ELR (cell line): ENCODE results near the gene ATG3.
"Not testable (repeated sequence)": the region's sequence is repeated elsewhere in the genome, so short reads cannot be mapped to it uniquely, and the experiment has no call there.

Source experiments
- DNase-seq: peaks from one replicate; pipeline ENCODE4 v3.0.0-alpha.2; 2015; ENCODE audit warnings: low read depth

ATG3 gene

DNA sequence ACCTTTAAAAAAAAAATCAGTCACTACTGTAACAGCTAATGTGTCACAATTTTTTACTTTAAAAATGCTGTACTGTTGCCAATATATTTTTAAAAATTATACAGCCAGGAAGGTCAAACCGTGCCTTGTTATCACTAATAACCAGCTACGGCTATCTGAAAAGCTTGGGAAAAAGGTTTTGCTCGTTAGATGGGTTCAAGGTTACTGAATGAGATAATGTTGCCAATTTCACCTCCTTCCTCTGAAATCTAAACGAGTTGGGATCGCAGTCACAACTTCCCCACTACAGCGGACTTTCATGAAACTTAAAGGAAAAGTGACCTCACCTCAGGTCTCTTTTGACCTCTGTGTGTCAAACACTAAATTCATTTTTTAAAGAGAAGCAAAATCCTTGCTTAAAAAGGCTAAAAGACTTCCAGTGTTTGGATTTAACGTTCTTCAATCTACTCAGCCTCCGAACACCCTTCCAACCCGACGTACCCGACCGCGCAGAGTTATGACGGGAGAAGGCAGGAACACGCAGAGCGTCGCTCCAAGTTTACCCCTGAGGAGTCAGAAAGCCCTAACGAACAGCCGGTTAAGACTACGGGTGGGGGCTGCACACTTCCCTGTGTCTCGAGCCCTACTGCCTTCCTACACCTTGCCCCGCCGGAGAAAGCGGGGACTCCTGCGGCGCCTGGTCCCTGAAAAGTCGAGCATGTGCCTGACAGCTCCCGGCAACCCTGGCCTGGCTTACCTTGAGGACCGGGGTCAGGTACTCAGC lies 860 bp downstream of the ATG3 start:
- DNase-seq: peak; percentile 90

DNA sequence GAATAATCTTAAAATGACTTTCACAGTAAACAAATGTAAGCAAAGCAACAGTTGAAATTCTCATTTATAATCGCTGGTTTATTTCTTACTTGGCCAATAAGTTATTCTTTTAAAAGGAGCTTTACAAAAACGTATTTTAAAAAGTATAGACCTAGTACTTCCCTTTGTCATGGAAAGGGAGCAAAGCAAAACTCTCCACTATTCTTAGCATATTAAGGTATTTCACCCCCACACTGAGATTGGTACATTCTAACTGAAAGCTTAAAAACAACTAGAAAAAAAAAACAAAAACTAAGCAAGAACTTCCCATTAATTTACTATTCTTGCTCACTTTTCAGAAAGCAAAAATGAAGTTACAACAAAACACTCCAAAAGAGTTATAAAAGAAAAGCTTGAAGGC lies 1.5 kb downstream of the ATG3 start:
- no peak for DNase-seq

DNA sequence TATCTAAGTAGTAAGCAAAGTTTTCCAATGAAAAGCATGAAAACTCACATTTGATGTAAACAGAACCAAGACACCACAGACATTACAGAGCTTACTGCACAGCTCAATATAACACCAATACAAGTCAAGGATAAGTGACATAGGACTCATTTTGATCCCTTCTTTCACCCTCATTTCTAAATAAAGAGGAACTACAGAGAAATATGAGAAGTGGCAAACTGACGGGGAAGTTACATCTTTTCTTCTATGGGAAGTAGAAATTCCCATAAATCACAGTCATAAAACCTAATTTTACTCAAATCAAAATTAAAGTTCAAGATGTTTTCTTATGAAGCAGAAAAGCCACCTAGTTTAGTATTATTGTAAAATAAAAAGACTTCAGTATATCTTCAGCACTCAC lies 3.8 kb downstream of the ATG3 start:
- DNase-seq: no peak

DNA sequence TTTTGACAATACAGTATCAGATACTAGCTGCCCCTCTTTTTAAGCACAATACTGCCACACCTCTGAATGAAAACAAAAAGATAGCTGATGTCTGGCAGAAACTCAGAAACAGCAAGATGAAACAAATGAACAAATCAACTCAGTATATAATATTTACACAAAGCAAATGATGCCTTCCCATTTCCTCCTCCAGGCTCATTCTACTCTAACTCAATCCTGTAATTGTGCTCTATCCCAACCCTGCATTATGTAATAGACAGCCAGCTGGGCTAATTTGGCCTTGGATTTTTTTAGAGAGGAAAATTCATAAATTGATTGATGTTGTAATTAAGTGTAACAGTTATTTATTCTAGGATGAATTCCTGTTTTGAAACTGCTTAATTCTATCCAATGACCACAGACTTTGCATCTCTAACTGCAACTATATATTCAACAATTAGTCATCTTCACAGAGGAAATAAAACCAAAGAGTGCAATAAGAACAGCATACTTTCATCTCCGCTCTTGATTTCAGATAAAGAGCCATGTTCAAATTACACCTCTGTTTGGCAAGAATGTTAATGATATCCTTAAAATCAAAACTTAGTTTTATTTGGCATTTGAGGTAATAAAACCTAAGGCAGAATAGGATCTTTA lies 6.1 kb downstream of the ATG3 start:
- peak; percentile 26 for DNase-seq

DNA sequence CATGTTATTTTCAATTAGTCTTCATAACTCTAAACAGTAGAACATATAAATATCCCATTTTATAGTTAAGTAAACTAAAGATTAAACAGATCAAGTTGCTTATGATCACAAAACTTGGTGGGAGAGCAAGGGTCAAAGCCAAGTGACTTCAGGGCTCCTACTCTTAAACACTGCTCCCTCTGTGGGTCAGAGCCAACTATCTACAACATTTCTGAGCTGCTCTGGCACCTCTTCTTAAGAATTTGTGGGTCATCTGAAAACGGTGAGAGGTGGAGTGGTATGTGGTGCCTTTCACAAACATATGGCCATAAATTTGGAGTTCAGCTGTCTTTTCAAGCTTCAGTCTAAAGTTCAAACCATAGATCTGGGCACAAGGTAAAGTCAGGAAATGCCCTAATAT lies 10.9 kb downstream of the ATG3 start:
- DNase-seq: no peak

DNA sequence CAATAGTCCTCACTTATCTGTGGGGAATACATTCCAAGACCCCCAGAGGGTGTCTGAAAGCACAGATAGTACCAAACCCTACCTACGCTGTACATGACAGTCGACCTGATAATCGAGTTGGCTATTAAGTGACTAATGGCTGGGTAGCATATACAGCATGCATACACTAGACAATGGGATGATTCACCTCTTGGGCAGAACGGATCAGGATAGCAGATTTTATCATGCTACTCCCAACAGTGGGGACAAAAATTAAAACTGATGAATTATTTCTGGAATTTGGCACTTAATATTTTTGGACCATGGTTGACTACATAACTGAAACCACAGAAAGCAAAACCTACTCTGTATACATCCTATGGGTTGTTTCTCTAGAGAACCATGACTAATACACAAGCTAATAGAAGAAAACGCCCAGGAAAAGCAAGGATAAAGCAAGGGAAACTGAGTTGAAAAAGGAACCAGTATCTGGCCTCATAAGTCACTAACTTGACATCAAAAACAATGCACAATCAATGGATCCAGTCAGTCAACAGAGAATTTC lies 15.5 kb downstream of the ATG3 start:
- peak; percentile 63 for DNase-seq

DNA sequence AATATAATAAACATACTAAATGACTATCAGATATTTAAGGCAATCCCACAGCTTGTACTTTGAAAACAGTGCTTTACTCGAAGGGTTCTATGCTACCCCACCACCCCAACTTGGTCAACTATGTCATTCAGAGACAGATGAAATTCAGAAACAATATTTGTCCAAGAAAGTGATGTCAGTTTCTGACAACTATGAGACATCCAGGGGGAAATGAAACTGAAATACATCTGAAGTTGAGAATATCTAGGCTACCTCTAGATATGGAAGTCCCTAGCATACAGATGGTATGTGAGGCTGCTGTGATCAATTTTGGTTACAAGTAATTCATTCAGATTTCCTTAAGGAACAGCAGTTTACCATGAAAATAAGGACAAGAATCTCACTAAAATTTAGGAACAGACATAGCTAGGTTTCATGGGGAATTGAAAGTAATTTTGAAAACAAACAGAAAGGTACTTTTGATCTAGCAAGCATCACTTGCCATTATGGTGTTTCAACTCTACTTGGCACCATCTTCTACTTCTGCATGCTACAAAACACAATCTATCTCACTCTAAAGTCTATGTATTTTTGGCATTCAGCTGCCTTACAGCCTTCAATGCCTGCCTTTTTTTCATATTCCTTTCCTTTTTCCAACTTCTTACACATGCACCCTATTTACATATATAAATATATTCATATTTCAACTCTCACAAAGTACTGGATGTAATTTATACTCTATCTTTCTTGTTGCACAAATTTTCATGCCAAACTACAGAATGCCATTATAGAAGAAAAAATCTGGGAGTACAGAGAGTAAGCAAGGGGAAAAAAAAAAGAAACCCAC lies 21.7 kb downstream of the ATG3 start:
- no peak for DNase-seq

DNA sequence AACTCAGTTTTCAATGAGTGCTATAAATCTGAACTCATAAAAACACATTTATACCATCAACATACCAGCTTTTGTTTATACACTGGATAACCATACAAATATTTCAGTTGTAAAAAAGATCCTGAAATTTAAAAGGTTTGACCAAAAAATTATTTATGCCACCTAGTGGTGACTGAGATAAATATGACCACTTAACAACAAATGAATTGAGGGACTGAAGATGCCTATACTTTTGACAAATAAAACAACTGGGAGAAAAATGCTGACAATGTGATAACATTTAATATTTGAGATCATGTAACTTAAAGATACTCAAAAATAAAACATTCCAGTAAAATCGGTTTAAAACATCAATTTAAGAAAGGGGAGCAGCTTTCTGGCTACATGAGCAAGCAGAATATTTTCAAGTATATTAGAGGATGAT lies 30.4 kb downstream of the ATG3 start:
- peak; percentile 64 for DNase-seq

DNA sequence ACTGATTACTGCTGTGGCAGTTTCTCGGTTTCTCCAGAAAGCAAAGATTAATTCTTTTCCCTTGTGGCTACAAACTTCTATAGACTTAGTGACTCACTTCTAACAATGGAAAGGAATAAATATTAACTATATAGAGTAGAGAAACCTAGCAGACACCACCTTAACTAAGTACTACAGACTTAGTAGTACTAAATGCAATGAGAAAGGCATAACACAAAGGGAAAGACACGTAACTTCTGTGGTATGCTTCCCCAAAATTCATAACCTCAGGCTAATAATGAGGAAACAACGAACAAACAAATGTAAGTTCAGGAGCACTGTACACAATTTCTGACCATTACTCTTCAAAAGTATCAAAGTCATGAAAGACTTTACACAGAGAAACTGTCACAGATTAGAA lies 31.2 kb downstream of the ATG3 start:
- no peak for DNase-seq

DNA sequence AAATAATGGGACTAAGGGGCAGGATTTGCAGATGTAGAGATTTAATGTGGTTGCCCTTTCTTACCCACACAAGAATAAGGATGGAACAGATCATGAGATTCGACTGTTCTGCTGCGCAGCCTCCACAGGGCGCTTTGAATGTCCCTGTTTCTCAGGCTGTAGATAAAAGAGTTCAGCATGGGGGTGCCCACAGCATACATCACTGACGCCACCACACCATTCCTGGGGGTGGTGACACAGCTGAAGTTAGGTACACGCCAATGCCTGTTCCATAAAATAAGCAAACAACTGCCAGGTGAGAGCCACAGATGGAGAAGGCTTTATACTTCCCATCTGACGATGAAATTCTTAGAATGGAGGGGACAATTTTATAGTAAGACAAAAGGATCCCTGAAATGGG lies 37.6 kb downstream of the ATG3 start:
- DNase-seq: not testable (repeated sequence)

DNA sequence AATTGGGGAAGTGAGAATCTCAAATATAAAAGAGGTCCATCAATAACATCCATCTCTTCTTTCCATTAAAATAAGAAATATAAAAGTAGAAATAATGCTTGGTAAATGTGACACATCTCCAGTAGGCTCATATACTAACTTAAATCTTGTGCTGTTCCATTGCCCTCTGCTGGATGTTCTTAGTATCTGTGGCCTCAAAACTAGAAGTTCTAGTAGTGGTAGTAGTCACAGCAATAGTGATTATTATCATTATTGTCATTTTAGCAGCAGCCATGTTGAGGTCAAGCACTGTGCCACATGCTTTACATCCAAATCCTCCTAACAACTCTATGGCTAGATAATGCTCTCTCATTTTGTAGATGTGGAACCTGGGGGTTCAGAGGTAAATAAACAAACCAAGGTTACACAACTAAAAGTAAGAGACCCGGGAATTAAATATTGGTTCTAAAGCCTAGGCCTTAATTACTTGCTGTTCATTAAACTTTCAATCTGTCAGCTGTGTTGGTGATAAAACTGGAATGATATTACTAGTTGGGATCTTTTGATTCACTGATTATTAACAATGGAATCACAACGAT lies 42.2 kb downstream of the ATG3 start:
- peak; percentile 80 for DNase-seq

DNA sequence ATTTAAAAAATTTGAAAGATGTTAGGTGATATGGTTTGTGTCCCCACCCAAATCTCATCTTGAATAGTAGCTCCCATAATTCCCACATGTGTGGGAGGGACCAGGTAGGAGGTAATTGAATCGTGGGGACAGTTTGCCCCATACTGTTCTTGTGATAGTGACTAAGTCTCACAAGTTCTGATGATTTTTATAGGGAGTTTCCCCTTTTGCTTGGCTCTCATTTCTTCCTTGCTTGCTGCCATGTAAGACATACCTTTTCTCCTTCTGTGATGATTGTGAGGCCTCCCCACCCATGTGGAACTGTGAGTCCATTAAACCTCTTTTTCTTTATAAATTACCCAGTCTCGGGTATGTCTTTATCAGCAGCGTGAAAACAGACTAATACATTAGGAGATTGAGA lies 42.8 kb downstream of the ATG3 start:
- not testable (repeated sequence) for DNase-seq

DNA sequence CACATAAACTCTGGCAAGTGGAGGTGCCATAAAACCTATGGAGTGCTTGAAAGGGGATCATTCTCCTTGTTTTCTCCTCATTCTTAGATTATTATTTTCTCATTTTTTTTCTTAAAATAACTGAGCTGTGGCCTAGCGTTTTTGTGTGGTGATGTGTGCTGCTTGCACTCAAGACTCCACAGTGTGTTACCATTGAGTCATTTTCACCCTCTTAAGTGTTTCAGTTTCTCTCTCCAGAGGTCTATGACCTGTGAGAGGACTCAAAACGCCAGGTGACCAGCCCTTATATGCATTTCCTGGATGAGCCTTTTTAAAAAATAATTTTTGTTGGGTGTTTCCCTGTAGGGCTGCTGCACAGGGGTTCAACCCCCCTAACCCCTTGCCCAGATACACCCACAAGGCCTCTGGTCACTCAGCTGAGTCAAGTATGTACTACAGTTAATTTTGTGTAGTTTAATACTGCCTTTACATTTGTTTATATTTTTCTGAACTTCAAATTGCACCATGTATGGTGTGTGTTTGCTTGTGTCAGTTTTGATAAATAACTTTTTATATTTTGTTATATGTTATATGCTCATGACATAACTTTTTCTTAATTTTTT lies 47.1 kb downstream of the ATG3 start:
- no peak for DNase-seq

DNA sequence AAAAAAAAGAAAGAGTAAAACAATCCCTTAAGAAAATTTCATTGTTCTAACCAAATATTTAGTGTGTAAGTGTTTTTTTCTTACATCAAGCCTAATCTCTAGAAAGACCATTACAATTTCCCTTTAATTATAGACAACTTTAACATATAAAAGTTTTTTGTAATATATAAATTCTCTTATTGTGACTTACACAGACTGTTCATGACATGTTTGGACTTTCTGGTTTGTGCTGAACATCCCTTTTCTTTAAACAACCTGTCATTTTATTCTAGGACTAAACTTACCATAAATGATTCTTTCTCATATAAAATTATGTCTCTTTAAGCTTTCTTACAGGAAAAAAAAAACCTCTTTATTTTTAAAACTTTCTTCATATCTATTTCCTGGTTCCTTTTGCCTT lies 49.4 kb downstream of the ATG3 start:
- DNase-seq: peak; percentile 14

DNA sequence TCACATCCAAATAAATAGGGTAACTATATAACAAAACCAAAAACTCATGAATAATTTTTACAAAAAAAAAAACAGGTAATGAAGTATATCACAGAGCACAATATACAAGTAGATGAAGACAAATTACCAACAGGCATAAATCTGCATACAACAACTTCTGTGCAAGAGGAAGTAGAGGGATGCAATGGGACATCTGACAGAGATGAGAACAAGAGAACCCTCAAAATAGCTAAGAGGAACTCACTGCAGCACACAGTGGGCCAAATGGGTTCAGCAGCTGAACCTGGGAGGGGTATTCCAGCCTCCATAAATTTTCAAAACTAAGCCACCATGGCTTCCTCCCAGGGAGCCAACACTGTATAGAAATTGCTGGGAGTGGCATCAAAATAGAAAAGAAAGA lies 52.9 kb downstream of the ATG3 start:
- DNase-seq: no peak

DNA sequence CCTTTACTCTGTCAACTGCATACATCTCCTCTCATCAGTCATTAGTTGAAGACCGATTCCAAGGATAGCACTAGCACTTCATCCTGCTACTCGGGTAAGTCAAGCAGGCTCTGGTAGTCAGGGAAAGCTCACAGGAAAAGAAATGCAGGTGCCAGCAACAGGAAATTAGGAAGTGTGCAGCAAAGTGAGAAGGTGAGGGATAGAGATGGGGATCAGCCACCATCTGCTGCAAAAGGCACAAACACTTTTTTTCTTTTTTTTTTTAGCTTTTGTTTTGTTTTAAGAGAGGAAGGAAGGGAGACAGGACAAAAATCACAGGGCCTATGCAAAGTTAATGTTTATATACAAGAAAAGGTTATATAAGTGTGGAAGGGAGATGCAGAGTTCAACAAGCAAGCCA lies 53.5 kb downstream of the ATG3 start:
- DNase-seq: no peak

DNA sequence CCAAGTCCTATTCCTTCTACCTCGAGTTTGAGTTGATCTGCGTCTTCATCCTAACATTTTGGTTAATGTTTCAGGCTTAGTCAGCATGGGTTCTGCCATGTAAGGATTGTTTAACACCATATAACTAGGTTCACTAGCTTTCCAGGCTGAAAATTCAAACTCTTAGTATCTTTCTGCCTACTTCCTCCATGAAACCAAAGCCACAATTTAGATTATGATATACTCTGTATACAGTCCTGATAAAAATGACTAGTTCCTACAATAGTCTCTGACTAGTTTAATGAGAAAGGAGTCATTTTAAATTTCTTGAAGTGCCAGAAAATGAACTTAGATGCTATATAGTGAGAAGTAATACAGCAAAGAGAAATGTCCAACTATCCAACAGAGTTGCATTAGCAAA lies 55.9 kb downstream of the ATG3 start:
- no peak for DNase-seq

DNA sequence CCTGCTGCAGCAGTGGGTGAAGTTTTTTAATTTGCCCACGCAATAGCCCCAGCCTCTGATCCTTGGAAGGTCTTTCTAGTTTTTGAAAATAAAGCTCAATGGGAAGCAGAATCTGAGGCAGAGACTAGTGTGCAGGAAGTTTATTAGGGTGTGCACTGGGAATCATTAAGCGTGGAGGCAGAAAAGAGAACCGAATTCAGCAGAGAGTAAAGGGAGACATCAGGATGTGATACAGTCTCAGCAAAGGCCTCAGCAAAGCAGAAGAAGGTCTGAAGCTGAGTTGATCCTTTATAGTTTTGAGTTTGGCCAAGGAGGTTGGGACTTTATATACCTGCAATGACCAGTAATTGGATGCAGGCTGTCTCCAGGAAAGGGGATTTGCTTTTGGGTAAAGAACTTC lies 57.6 kb downstream of the ATG3 start:
- no peak for DNase-seq

DNA sequence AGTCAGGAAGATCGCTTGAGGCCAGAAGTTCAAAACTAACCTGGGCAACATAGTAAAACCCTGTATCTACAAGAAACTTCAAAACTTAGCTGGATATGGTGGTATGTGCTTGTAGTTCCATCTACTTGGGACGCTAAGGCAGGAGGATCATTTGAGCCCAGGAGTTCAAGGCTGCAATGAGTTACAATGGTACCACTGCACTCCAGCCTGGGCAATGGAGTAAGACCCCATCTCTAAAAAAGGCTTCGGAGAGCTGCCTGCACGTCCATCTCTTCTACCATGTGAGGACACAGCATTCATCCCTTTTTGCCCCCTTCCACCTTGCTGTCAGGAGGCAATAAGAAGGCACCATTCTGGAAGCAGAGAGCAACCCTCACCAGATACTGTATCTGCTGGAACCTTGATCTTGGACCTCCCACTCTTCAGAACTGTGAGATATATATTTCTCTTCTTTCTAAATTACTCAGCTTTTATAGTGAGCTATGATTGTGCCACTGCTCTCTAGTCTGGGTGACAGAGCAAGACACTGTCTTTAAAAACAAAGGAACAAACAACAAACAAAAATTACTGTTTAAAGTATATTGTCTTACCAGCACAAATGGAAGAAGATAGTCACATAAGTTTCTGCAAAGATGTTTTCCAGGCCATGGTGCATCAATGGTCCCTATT lies 58.3 kb downstream of the ATG3 start:
- DNase-seq: no peak

DNA sequence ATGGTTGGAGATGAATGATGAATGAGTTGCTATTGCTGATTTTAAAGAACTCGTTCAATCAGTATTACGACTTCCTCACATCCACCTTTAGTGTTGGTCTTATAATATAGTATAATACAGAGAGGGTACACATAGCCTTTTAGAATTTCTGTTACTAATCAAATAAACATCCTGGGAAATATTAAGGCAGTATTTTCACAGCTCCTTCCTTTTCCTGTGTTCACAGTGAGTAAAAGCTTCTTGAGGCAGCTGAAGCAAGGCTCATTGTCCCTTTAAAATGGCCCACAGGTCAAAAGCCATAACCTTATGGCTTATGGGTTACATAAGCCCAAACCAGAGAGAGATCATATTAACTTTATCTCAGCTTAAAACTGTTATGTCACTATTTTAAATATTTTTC lies 61.1 kb downstream of the ATG3 start:
- no peak for DNase-seq

DNA sequence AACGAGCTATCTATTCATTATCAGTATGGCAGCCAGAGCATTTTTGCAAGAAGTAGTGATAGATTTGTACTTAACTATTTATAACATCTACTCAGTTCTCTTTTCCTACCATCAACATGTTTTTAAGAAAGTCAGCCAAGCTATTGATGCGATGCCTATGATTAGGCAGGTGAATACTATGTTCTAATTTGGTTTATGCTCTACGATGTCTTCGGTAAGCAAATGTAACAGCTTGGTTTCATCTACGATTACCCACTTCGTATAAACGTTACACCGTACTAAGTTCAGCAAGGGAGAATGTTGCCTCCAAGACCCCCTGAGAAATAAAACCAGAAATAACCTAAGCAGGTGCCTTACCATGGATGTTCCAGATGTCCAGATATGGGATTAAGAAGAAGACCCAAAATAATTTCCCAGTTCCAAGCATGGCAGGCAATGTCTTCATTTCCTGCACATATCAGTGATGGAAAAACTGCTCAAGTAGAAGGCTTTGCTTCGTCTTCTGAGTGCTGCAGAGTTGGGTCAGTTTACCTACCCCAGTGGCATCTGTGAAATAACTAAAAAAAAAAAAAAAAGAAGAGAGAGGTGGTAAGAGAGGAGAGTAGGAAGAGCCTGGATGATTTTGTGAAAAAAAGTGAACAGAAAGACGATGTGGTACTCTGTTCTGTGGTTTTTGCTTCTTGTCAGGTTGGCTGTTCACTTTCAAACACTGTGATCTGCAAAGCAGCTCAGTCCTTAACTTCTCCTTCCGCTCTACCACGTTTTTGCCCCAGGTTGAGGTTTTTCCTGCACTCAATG lies 62.6 kb downstream of the ATG3 start, which contains the start of gene BTLA:
BTLA (minus strand) TSS at position 559 of the 798 bp plus-strand sequence; CDS start at position 445, 114 bp downstream.
- no peak for DNase-seq
